Measurements from ENCODE around the gene LRP1-AS. TPM values are rescaled to one million over a fixed set of nuclear protein-coding genes. Genes with fewer than 3 reads are reported as not detected.

LRP1-AS gene
- total RNA-seq, 1 experiment from 2014 or later, result not detected

GRCh38 chr12:57106021-57106708 is 41.3 kb downstream of the LRP1-AS start:
- peaks cover 30% of the 10 kb centered on the region for H3K4me1 Mint-ChIP-seq (ENCODE audit: low read depth, unreplicated experiment)
- H3K27me3 Mint-ChIP-seq (ENCODE audit: unreplicated experiment), result no peaks in the 10 kb centered on the region
- CTCF ChIA-PET, result interaction anchor here (0.5 to 1.5 kb wide), 3 partner anchors 20 to 91 kb away, joined by 3 read pairs; partner anchors contain the start of gene LRP1
- no peaks in the 10 kb centered on the region for H3K9me3 Mint-ChIP-seq (ENCODE audit: low read depth, unreplicated experiment)
- no peak for DNase-seq
- peaks cover 78% of the 10 kb centered on the region for H3K36me3 Mint-ChIP-seq (ENCODE audit: insufficient read depth, unreplicated experiment)
- TF ChIP-seq CTCF (IDR thresholded peaks at IDR 0.05; ENCODE audit: unreplicated experiment), result no peak
- no peak overlapping the region for H3K4me3 Mint-ChIP-seq (ENCODE audit: low read depth, unreplicated experiment)
- no TSS peak for BruUV-seq (replicated peaks)
- intact Hi-C loops (cut with micrococcal nuclease; ENCODE audit: unreplicated experiment), result no loop called here
- H3K27ac Mint-ChIP-seq (ENCODE audit: unreplicated experiment), result no peak overlapping the region

DNA sequence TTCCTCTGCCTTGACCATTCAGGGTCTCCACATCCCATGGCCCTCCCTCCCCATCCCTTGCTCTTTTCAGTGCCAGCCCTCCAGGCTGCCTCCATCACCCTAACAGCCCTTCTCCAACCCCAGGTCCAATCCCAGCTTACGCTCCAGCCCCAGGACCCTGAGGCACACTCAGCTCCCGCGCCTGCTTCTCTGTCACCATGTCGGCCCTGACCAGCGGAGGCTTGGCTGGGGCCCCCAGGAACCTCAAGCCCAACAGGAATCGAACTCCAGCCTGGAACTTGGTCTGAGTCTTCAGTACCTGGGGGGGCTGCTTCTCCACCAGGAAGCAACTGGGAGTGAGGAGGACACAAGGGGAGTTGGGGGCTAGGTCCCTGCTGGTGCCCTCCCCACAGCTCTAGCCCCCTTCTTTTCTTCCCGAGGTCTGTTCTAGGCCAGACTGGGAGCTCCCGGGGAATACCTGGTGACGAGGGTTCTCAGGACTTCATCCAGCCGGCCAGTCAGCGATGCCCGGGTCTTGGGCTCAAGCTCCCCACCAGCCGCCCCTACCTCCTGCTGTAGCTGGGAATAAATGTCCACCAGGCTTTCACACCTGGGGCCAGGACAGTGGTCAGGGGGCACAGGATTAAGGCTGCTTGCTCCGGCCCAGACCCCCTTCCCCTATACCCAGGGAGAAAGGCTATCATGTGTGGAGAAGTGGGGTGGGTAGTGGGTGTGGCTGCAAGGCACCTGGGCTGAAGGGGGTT is 42.2 kb downstream of the LRP1-AS start:
- H3K4me1 Mint-ChIP-seq (ENCODE audit: low read depth, unreplicated experiment), result peaks cover 37% of the 10 kb centered on the region
- no peak overlapping the region for H3K27ac Mint-ChIP-seq (ENCODE audit: unreplicated experiment)
- DNase-seq, result no peak
- BruUV-seq (replicated peaks), result no TSS peak
- no peaks in the 10 kb centered on the region for H3K9me3 Mint-ChIP-seq (ENCODE audit: low read depth, unreplicated experiment)
- peaks cover 75% of the 10 kb centered on the region for H3K36me3 Mint-ChIP-seq (ENCODE audit: insufficient read depth, unreplicated experiment)
- H3K27me3 Mint-ChIP-seq (ENCODE audit: unreplicated experiment), result no peaks in the 10 kb centered on the region
- CTCF ChIA-PET, result interaction anchor here (0.6 kb wide), 1 partner anchor 23 kb away, joined by 3 read pairs; the partner anchor contains the start of gene LRP1
- TF ChIP-seq CTCF (IDR thresholded peaks at IDR 0.05; ENCODE audit: unreplicated experiment), result no peak
- intact Hi-C loops (cut with micrococcal nuclease; ENCODE audit: unreplicated experiment), result no loop called here
- H3K4me3 Mint-ChIP-seq (ENCODE audit: low read depth, unreplicated experiment), result no peak overlapping the region

- CTCF ChIA-PET, result no interaction called here
These were observed 43.0 kb downstream of the LRP1-AS start for GRCh38 chr12:57104292-57104910.

More at GRCh38 chr12:57104292-57104910, 43.0 kb downstream of the LRP1-AS start:
- no peak for DNase-seq
- no peak overlapping the region for H3K27ac Mint-ChIP-seq (ENCODE audit: unreplicated experiment)
- no peaks in the 10 kb centered on the region for H3K9me3 Mint-ChIP-seq (ENCODE audit: low read depth, unreplicated experiment)
- no peaks in the 10 kb centered on the region for H3K27me3 Mint-ChIP-seq (ENCODE audit: unreplicated experiment)
- H3K4me3 Mint-ChIP-seq (ENCODE audit: low read depth, unreplicated experiment), result no peak overlapping the region
- BruUV-seq (replicated peaks), result no TSS peak
- no peak for TF ChIP-seq CTCF (IDR thresholded peaks at IDR 0.05; ENCODE audit: unreplicated experiment)
- H3K4me1 Mint-ChIP-seq (ENCODE audit: low read depth, unreplicated experiment), result peaks cover 31% of the 10 kb centered on the region
- H3K36me3 Mint-ChIP-seq (ENCODE audit: insufficient read depth, unreplicated experiment), result peaks cover 75% of the 10 kb centered on the region
- intact Hi-C loops (cut with micrococcal nuclease; ENCODE audit: unreplicated experiment), result no loop called here

Measured in Calu3 (cell line).